H9 (cell line): ENCODE data around the gene ENG. TPM values are rescaled to one million over a fixed set of nuclear protein-coding genes. Genes with fewer than 3 reads are reported as not detected.
A peak's percentile ranks its signal among the peaks of the same experiment; 100 is the strongest.

Source experiments
- DNase-seq: peaks from one replicate; pipeline ENCODE4 v3.0.0-alpha.2; 2017
- H2AFZ ChIP-seq: one replicate; pipeline ENCODE4 v1.6.1; 2013; ENCODE audit warnings: mild to moderate bottlenecking, low read length, control low read depth, moderate library complexity
- H2AK5ac ChIP-seq: 2 replicates; pipeline ENCODE4 v1.6.1; 2013; ENCODE audit warnings: low read length, control low read depth, mixed read lengths; ENCODE audit not compliant: insufficient read length
- H2BK120ac ChIP-seq: one replicate; pipeline ENCODE4 v1.6.1; 2013; ENCODE audit warnings: low read depth, mild to moderate bottlenecking, low read length, control low read depth, inconsistent platforms; ENCODE audit not compliant: poor library complexity, severe bottlenecking
- H2BK12ac ChIP-seq: 2 replicates; pipeline ENCODE4 v1.6.1; 2013; ENCODE audit warnings: low read length, control low read depth, mixed read lengths, low read depth; ENCODE audit not compliant: insufficient read length
- H2BK15ac ChIP-seq: 2 replicates; pipeline ENCODE4 v1.6.1; 2013; ENCODE audit warnings: low read depth, low read length, control low read depth
- H2BK20ac ChIP-seq: one replicate; pipeline ENCODE4 v1.6.1; 2013; ENCODE audit warnings: low read depth, mild to moderate bottlenecking, low read length, control low read depth, inconsistent platforms; ENCODE audit not compliant: poor library complexity, severe bottlenecking
- H2BK5ac ChIP-seq: 2 replicates; pipeline ENCODE4 v1.6.1; 2013; ENCODE audit warnings: low read length, control low read depth, mixed read lengths; ENCODE audit not compliant: insufficient read length
- H3K14ac ChIP-seq: 2 replicates; pipeline ENCODE4 v1.6.1; 2013; ENCODE audit warnings: low read length, control low read depth; ENCODE audit not compliant: insufficient read depth
- H3K18ac ChIP-seq: 2 replicates; pipeline ENCODE4 v1.6.1; 2013; ENCODE audit warnings: low read depth, mild to moderate bottlenecking, mixed read lengths, low read length, control low read depth; ENCODE audit not compliant: insufficient read length
- H3K23ac ChIP-seq: 2 replicates; pipeline ENCODE4 v1.6.1; 2013; ENCODE audit warnings: low read length, control low read depth, mixed read lengths, low read depth; ENCODE audit not compliant: insufficient read length
- H3K23me2 ChIP-seq: 2 replicates; pipeline ENCODE4 v1.6.1; 2013; ENCODE audit warnings: low read depth, mild to moderate bottlenecking, mixed read lengths, low read length, control low read depth; ENCODE audit not compliant: insufficient read length, poor library complexity, severe bottlenecking
- H3K27ac ChIP-seq: 2 replicates; pipeline ENCODE4 v1.5.1; 2013; ENCODE audit warnings: low read length, control low read depth, mixed read lengths, low read depth; ENCODE audit not compliant: insufficient read length
- H3K27me3 ChIP-seq: 2 replicates; pipeline ENCODE4 v1.6.1; 2013; ENCODE audit warnings: low read length, control low read depth, inconsistent platforms; ENCODE audit not compliant: insufficient read depth
- H3K4ac ChIP-seq: 2 replicates; pipeline ENCODE4 v1.6.1; 2013; ENCODE audit warnings: low read depth, mild to moderate bottlenecking, control low read depth, inconsistent platforms, low read length, moderate library complexity
- H3K4me1 ChIP-seq: 2 replicates; pipeline ENCODE4 v1.6.1; 2013; ENCODE audit warnings: low read length, control low read depth, inconsistent platforms; ENCODE audit not compliant: insufficient read depth
- H3K4me2 ChIP-seq: 2 replicates; pipeline ENCODE4 v1.6.1; 2013; ENCODE audit warnings: low read length, control low read depth, mixed read lengths; ENCODE audit not compliant: insufficient read length, insufficient read depth
- H3K56ac ChIP-seq: 2 replicates; pipeline ENCODE4 v1.6.1; 2013; ENCODE audit warnings: low read depth, mild to moderate bottlenecking, mixed read lengths, low read length, control low read depth; ENCODE audit not compliant: insufficient read length
- H3K79me1 ChIP-seq: 2 replicates; pipeline ENCODE4 v1.6.1; 2013; ENCODE audit warnings: low read depth, mild to moderate bottlenecking, moderate library complexity, low read length, control low read depth, inconsistent platforms; ENCODE audit not compliant: insufficient read depth, poor library complexity, severe bottlenecking
- H3K79me2 ChIP-seq: 2 replicates; pipeline ENCODE4 v1.6.1; 2013; ENCODE audit warnings: low read length, control low read depth, inconsistent platforms; ENCODE audit not compliant: insufficient read depth
- H3K9ac ChIP-seq: 2 replicates; pipeline ENCODE4 v1.6.1; 2013; ENCODE audit warnings: low read length, control low read depth, mixed read lengths; ENCODE audit not compliant: insufficient read length; ENCODE audit errors: extremely low read depth
- H3K9me3 ChIP-seq: one replicate; pipeline ENCODE4 v1.6.1; 2013; ENCODE audit warnings: low read depth, low read length, inconsistent platforms; ENCODE audit not compliant: control insufficient read depth
- H3T11ph ChIP-seq: one replicate; pipeline ENCODE4 v1.6.1; 2013; ENCODE audit warnings: mild to moderate bottlenecking, low read length, control low read depth, inconsistent platforms
- H4K20me1 ChIP-seq: one replicate; pipeline ENCODE4 v1.6.1; 2013; ENCODE audit not compliant: control insufficient read depth, insufficient read length, insufficient read depth
- H4K5ac ChIP-seq: 2 replicates; pipeline ENCODE4 v1.6.1; 2013; ENCODE audit warnings: low read depth, mild to moderate bottlenecking, mixed read lengths, low read length, control low read depth; ENCODE audit not compliant: insufficient read length
- H4K8ac ChIP-seq: replicated peaks from 2 replicates; pipeline ENCODE4 v1.6.1; 2013; ENCODE audit warnings: low read length, control low read depth, mixed read lengths, low read depth; ENCODE audit not compliant: insufficient read length
- H4K91ac ChIP-seq: 2 replicates; pipeline ENCODE4 v1.6.1; 2013; ENCODE audit warnings: low read depth, mild to moderate bottlenecking, moderate library complexity, mixed read lengths, low read length, control low read depth; ENCODE audit not compliant: insufficient read length
- H3K27ac Mint-ChIP-seq, 3 experiments: 2 replicates in 2 of 3; 3 replicates in 1 of 3; pipeline ENCODE4 v1.8.0; 2020 to 2021; ENCODE audit warnings: mixed read lengths in 3 of 3, mild to moderate bottlenecking in 1 of 3, moderate library complexity in 1 of 3
- H3K27me3 Mint-ChIP-seq: 2 replicates; pipeline ENCODE4 v1.8.0; 2021; ENCODE audit warnings: low read depth, mild to moderate bottlenecking, moderate library complexity, mixed read lengths
- H3K36me3 Mint-ChIP-seq, 3 experiments: 2 replicates in 2 of 3; 3 replicates in 1 of 3; pipeline ENCODE4 v1.8.0; 2020 to 2021; ENCODE audit warnings: low read depth in 3 of 3, mixed read lengths in 3 of 3; ENCODE audit not compliant: insufficient read depth in 1 of 3
- H3K4me1 Mint-ChIP-seq, 2 experiments: 2 replicates each; pipeline ENCODE4 v1.8.0; 2020; ENCODE audit warnings: mixed read lengths in 2 of 2
- H3K4me3 Mint-ChIP-seq, 2 experiments: 2 replicates in 1 of 2; 3 replicates in 1 of 2; pipeline ENCODE4 v1.8.0; 2020 to 2021; ENCODE audit warnings: mild to moderate bottlenecking in 2 of 2, mixed read lengths in 2 of 2, moderate library complexity in 1 of 2
- H3K9me3 Mint-ChIP-seq, 2 experiments: 2 replicates in 1 of 2; 3 replicates in 1 of 2; pipeline ENCODE4 v1.8.0; 2020; ENCODE audit warnings: mild to moderate bottlenecking in 2 of 2, mixed read lengths in 2 of 2, moderate library complexity in 1 of 2
- WGBS: extraction: QIAGEN DNeasy Blood & Tissue Kit; methylation state at CpG from one replicate; pipeline ENCODE4 v1.1.7; 2013; ENCODE audit warnings: missing lambda C conversion rate, low lambda C conversion rate, mixed read lengths; ENCODE audit not compliant: insufficient read length; ENCODE audit errors: extremely low coverage; 5-methylcytosine and 5-hydroxymethylcytosine counted together
- total RNA-seq: library from RNA; stranded (reverse); gene quantifications from 2 replicates; pipeline ENCODE4 v1.2.1, GENCODE V29; 2021
- TF ChIP-seq, protein P1 (sequence below): fragments of 200-600 bp; sonication (generic); conservative IDR thresholded peaks from 3 replicates; pipeline ENCODE4 v1.8.0; 2021; ENCODE audit warnings: antibody characterized with exemption, mild to moderate bottlenecking

The ENG gene
- total RNA-seq, 1 experiment from 2014 or later: 2.1 TPM

DNA sequence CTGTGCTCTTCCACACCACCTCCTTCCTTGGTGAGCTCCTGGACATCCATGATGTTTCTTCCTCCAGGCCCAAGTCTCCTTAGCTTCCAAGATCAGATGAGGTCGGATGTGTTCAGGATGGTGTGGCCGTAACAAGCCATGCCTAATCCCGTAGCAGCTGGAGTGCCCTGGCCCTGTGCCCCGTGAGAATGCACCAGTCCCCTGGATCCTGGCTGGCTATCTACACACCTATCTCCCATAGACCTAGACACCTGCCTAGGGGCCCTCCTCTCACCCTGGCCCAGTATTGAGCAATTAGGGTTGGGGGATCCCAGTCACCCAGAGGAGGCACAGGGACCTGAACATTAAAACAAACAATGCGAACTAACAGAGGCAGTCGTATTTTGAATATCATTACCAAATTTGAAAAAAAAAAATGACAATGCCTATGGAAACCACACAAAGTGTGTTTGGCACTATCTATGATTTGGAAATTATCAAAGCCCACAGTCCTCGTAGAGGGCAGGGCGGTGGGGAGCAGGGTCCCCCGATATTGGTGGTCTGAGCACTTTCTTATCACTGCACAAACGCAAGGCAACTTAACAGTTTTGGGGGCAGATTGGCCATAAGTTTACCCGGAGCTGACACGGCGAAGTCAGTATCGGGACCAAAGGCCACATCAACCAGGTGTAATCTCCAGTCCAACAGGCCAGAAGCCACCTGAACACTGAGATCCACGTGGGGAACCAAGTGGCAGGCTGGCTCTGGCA, 13.2 kb downstream of the ENG start:
- Histone ChIP-seq H3K14ac (no peak overlapping the region), H2AFZ (no peak overlapping the region), H3K27ac (no peak overlapping the region), H3K23ac (no peak overlapping the region), H3K27me3 (no peaks in the 10 kb centered on the region), H3K9me3 (no peaks in the 10 kb centered on the region), H4K8ac (no peak overlapping the region), H3K23me2 (no peaks in the 10 kb centered on the region), H3K18ac (no peak overlapping the region), H3K56ac (no peak overlapping the region), H2BK20ac (no peak overlapping the region), H2BK15ac (no peak overlapping the region), H3K4ac (no peak overlapping the region), H4K91ac (no peak overlapping the region), H3K79me1 (no peaks in the 10 kb centered on the region), H3T11ph (no peak overlapping the region), H2AK5ac (no peak overlapping the region), H2BK5ac (no peak overlapping the region), H2BK12ac (no peak overlapping the region), H3K4me2 (no peak overlapping the region), H3K4me1 (no peaks in the 10 kb centered on the region), H3K9ac (no peak overlapping the region), H4K20me1 (no peaks in the 10 kb centered on the region), H2BK120ac (no peak overlapping the region), H4K5ac (no peak overlapping the region), H3K79me2 (no peaks in the 10 kb centered on the region)
- no CpG with 5 or more reads among the region's 15 CpGs for WGBS
- Mint-ChIP-seq H3K27me3 (no peaks in the 10 kb centered on the region), H3K4me3 (no peak overlapping the region), H3K36me3 (no peaks in the 10 kb centered on the region), H3K4me1 (peaks cover 4 to 6% of the 10 kb centered on the region in 2 experiments; a peak in 3 of 4 replicates), H3K9me3 (no peaks in the 10 kb centered on the region), H3K27ac (peak overlapping the region in 1 of 3 experiments; percentile 36; a peak in 2 of 7 replicates)
- TF ChIP-seq, protein P1, sequence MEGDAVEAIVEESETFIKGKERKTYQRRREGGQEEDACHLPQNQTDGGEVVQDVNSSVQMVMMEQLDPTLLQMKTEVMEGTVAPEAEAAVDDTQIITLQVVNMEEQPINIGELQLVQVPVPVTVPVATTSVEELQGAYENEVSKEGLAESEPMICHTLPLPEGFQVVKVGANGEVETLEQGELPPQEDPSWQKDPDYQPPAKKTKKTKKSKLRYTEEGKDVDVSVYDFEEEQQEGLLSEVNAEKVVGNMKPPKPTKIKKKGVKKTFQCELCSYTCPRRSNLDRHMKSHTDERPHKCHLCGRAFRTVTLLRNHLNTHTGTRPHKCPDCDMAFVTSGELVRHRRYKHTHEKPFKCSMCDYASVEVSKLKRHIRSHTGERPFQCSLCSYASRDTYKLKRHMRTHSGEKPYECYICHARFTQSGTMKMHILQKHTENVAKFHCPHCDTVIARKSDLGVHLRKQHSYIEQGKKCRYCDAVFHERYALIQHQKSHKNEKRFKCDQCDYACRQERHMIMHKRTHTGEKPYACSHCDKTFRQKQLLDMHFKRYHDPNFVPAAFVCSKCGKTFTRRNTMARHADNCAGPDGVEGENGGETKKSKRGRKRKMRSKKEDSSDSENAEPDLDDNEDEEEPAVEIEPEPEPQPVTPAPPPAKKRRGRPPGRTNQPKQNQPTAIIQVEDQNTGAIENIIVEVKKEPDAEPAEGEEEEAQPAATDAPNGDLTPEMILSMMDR: no peak
- DNase-seq: no peak
